Naive thymus-derived CD4-positive, alpha-beta T cell (primary cell): ENCODE results near the gene NKX3-2. TPM values are rescaled to one million over a fixed set of nuclear protein-coding genes. Genes with fewer than 3 reads are reported as not detected.
A peak's percentile ranks its signal among the peaks of the same experiment; 100 is the strongest.

Experiments
- ATAC-seq: fragments of 150-1000 bp; cut with Tn5 transposase; 2 replicates; pipeline ENCODE4 v1.10.0; 2021; ENCODE audit warnings: mild to moderate bottlenecking, moderate library complexity
- CTCF ChIA-PET: fragments of 350-600 bp; sonication (Branson Sonifier 250); formaldehyde crosslinking; loops from one replicate; lab custom pipeline; 2021; ENCODE audit warnings: antibody characterized with exemption; lab: Charles Lee
- POLR2A ChIA-PET: fragments of 350-600 bp; sonication (Branson Sonifier 250); formaldehyde crosslinking; loops from one replicate; lab custom pipeline; 2021; ENCODE audit warnings: antibody characterized with exemption, inconsistent platforms; lab: Charles Lee
- DNase-seq, 9 donors: peaks; one replicate each; pipeline versions ENCODE4 v3.0.0 to v3.0.0-alpha.2; 2020 to 2022; ENCODE audit warnings: mixed read lengths in 1 of 9
- H3K27ac ChIP-seq: one replicate; pipeline ENCODE4 v1.7.0; 2013; ENCODE audit warnings: mild to moderate bottlenecking, low read depth, low read length, moderate library complexity
- H3K27me3 ChIP-seq, 2 donors: one replicate each; pipeline ENCODE4 v1.7.0; 2013; ENCODE audit warnings: low read length in 2 of 2, mild to moderate bottlenecking in 2 of 2, moderate library complexity in 2 of 2; ENCODE audit not compliant: control insufficient read depth in 2 of 2, insufficient read depth in 2 of 2
- H3K36me3 ChIP-seq, 3 experiments: 1 replicate in 2 of 3; 2 replicates in 1 of 3; pipeline ENCODE4 v1.7.0; 2013; ENCODE audit warnings: low read length in 3 of 3, mild to moderate bottlenecking in 3 of 3, moderate library complexity in 1 of 3; ENCODE audit not compliant: insufficient read depth in 3 of 3, control insufficient read depth in 2 of 3
- H3K4me1 ChIP-seq, 2 donors: one replicate each; pipeline ENCODE4 v1.7.0; 2013; ENCODE audit warnings: low read length in 2 of 2, mild to moderate bottlenecking in 2 of 2, moderate library complexity in 1 of 2; ENCODE audit not compliant: control insufficient read depth in 2 of 2, insufficient read depth in 2 of 2
- H3K4me3 ChIP-seq: 2 replicates; pipeline ENCODE4 v1.7.0; 2013; ENCODE audit warnings: mild to moderate bottlenecking, low read length
- H3K9me3 ChIP-seq, 3 experiments: 1 replicate in 2 of 3; 2 replicates in 1 of 3; pipeline ENCODE4 v1.7.0; 2013; ENCODE audit warnings: low read length in 3 of 3; ENCODE audit not compliant: control insufficient read depth in 2 of 3
- H3K27ac Mint-ChIP-seq, 9 donors: one replicate each; pipeline ENCODE4 v1.8.0; 2020 to 2022; ENCODE audit warnings: mixed read lengths in 9 of 9, mild to moderate bottlenecking in 8 of 9, moderate library complexity in 5 of 9, inconsistent platforms in 2 of 9
- H3K27me3 Mint-ChIP-seq, 5 donors: one replicate each; pipeline ENCODE4 v1.8.0; 2021 to 2022; ENCODE audit warnings: mixed read lengths in 5 of 5, mild to moderate bottlenecking in 1 of 5
- H3K36me3 Mint-ChIP-seq, 5 donors: one replicate each; pipeline ENCODE4 v1.8.0; 2020 to 2022; ENCODE audit warnings: mixed read lengths in 5 of 5, mild to moderate bottlenecking in 3 of 5, inconsistent platforms in 1 of 5
- H3K4me1 Mint-ChIP-seq, 7 donors: one replicate each; pipeline ENCODE4 v1.8.0; 2020 to 2022; ENCODE audit warnings: mixed read lengths in 7 of 7, mild to moderate bottlenecking in 3 of 7, inconsistent platforms in 1 of 7
- H3K4me3 Mint-ChIP-seq, 10 donors: one replicate each; pipeline ENCODE4 v1.8.0; 2020 to 2022; ENCODE audit warnings: mild to moderate bottlenecking in 10 of 10, mixed read lengths in 10 of 10, moderate library complexity in 6 of 10, inconsistent platforms in 2 of 10
- H3K9me3 Mint-ChIP-seq, 11 donors: one replicate each; pipeline ENCODE4 v1.8.0; 2020 to 2022; ENCODE audit warnings: mixed read lengths in 11 of 11, mild to moderate bottlenecking in 4 of 11, inconsistent platforms in 1 of 11, moderate library complexity in 1 of 11
- intact Hi-C, 2 donors: fragments of 100-400 bp; cut with micrococcal nuclease; formaldehyde crosslinking; loops; one replicate each; pipeline ENCODE4 v1.15.1; 2023
- polyA plus RNA-seq, 2 donors: library from polyadenylated mRNA; unstranded; fragments of 300-500 nt; fragmentation: Illumina TruSeq; gene quantifications; one replicate each; pipeline ENCODE4 v1.2.3, GENCODE V29; 2021
- total RNA-seq, 6 experiments: library from RNA in 5 of 6; stranded (reverse) in 5 of 6; gene quantifications; 1 replicate in 5 of 6; 2 replicates in 1 of 6; pipeline ENCODE4 v1.2.3 and lab custom pipeline; 2021 to 2026

NKX3-2 gene
- total and polyA plus RNA-seq, 7 experiments from 2014 or later = not detected

- no peak for DNase-seq
- H3K27me3 ChIP-seq = peaks cover 23 to 73% of the 10 kb centered on the region in 2 donors
- POLR2A ChIA-PET = no interaction called here
- no peak overlapping the region for H3K27ac ChIP-seq
- Mint-ChIP-seq H3K36me3 (peaks cover 0 to 14% (median 2%) of the 10 kb centered on the region in 5 donors), H3K27ac (peak overlapping the region in 1 of 9 donors; percentile 83), H3K27me3 (peaks cover 79 to 94% (median 85%) of the 10 kb centered on the region in 5 donors), H3K4me3 (peak overlapping the region in 9 of 10 donors; percentile 17 to 80 (median 52)), H3K4me1 (peaks cover 11 to 57% (median 38%) of the 10 kb centered on the region in 7 donors), H3K9me3 (peaks cover 0 to 45% (median 14%) of the 10 kb centered on the region in 11 donors)
- H3K9me3 ChIP-seq = peaks cover 0 to 19% (median 0%) of the 10 kb centered on the region in 3 experiments
- H3K36me3 ChIP-seq = no peaks in the 10 kb centered on the region
- H3K4me3 ChIP-seq = no peak overlapping the region
- intact Hi-C loops = no loop called here
- no peak for ATAC-seq
- peaks cover 0 to 21% of the 10 kb centered on the region in 2 donors for H3K4me1 ChIP-seq
- CTCF ChIA-PET = no interaction called here
Measured at GRCh38 chr4:13539047-13539618, 5.2 kb downstream of the NKX3-2 start.

GRCh38 chr4:13538427-13538973 is 5.8 kb downstream of the NKX3-2 start:
- peaks cover 23 to 71% of the 10 kb centered on the region in 2 donors for H3K27me3 ChIP-seq
- H3K36me3 ChIP-seq = no peaks in the 10 kb centered on the region
- H3K4me1 ChIP-seq = peaks cover 0 to 21% of the 10 kb centered on the region in 2 donors
- ChIA-PET CTCF (no interaction called here), POLR2A (no interaction called here)
- H3K4me3 Mint-ChIP-seq = peak overlapping the region in 8 of 10 donors; percentile 3 to 61 (median 27)
- peaks cover 0 to 19% (median 0%) of the 10 kb centered on the region in 3 experiments for H3K9me3 ChIP-seq
- H3K36me3 Mint-ChIP-seq = peaks cover 0 to 14% (median 2%) of the 10 kb centered on the region in 5 donors
- intact Hi-C loops = no loop called here
- H3K27ac ChIP-seq = no peak overlapping the region
- H3K9me3 Mint-ChIP-seq = peaks cover 0 to 45% (median 14%) of the 10 kb centered on the region in 11 donors
- H3K4me3 ChIP-seq = no peak overlapping the region
- ATAC-seq (no peak), DNase-seq (no peak)
- peak overlapping the region in 2 of 9 donors; percentile 4 to 83 for H3K27ac Mint-ChIP-seq
- H3K4me1 Mint-ChIP-seq = peaks cover 11 to 55% (median 36%) of the 10 kb centered on the region in 7 donors
- H3K27me3 Mint-ChIP-seq = peaks cover 84 to 97% (median 89%) of the 10 kb centered on the region in 5 donors

- peaks cover 20 to 64% of the 10 kb centered on the region in 2 donors for H3K27me3 ChIP-seq
- ChIA-PET CTCF (no interaction called here), POLR2A (no interaction called here)
- H3K4me1 Mint-ChIP-seq = peaks cover 11 to 50% (median 31%) of the 10 kb centered on the region in 7 donors
- ATAC-seq = no peak
- H3K9me3 Mint-ChIP-seq = peaks cover 0 to 45% (median 14%) of the 10 kb centered on the region in 11 donors
- no peaks in the 10 kb centered on the region for H3K36me3 ChIP-seq
- H3K36me3 Mint-ChIP-seq = peaks cover 0 to 14% (median 2%) of the 10 kb centered on the region in 5 donors
- H3K27me3 Mint-ChIP-seq = peaks cover 81 to 96% (median 89%) of the 10 kb centered on the region in 5 donors
- no peak overlapping the region for H3K27ac ChIP-seq
- peaks cover 0 to 21% of the 10 kb centered on the region in 2 donors for H3K4me1 ChIP-seq
- H3K4me3 Mint-ChIP-seq = peak overlapping the region in 2 of 10 donors; percentile 34 to 61
- H3K4me3 ChIP-seq = no peak overlapping the region
- no peak for DNase-seq
- intact Hi-C loops = loop anchor here in 1 of 2 donors (1.0 kb wide), 1 partner anchor 7 kb away; no protein-coding TSS in a partner anchor
- H3K27ac Mint-ChIP-seq = no peak overlapping the region
- peaks cover 0 to 19% (median 0%) of the 10 kb centered on the region in 3 experiments for H3K9me3 ChIP-seq
Measured at GRCh38 chr4:13537832-13538177, 6.5 kb downstream of the NKX3-2 start.

- Histone ChIP-seq H3K4me3 (no peak overlapping the region), H3K4me1 (peaks cover 0 to 15% of the 10 kb centered on the region in 2 donors), H3K27me3 (peaks cover 20 to 69% of the 10 kb centered on the region in 2 donors), H3K36me3 (no peaks in the 10 kb centered on the region), H3K27ac (no peak overlapping the region), H3K9me3 (peaks cover 0 to 19% (median 0%) of the 10 kb centered on the region in 3 experiments)
- DNase-seq (no peak), ATAC-seq (no peak)
- intact Hi-C loops = loop anchor here in 1 of 2 donors (1.0 kb wide), 1 partner anchor 8 kb away; no protein-coding TSS in a partner anchor
- ChIA-PET POLR2A (no interaction called here), CTCF (no interaction called here)
- peaks cover 85 to 97% (median 90%) of the 10 kb centered on the region in 5 donors for H3K27me3 Mint-ChIP-seq
- peaks cover 0 to 45% (median 14%) of the 10 kb centered on the region in 11 donors for H3K9me3 Mint-ChIP-seq
- peaks cover 11 to 44% (median 27%) of the 10 kb centered on the region in 7 donors for H3K4me1 Mint-ChIP-seq
- H3K27ac Mint-ChIP-seq = peak overlapping the region in 3 of 9 donors; percentile 49 to 54 (median 53)
- H3K36me3 Mint-ChIP-seq = peaks cover 0 to 14% (median 2%) of the 10 kb centered on the region in 5 donors
- peak overlapping the region in 4 of 10 donors; percentile 21 to 61 (median 32) for H3K4me3 Mint-ChIP-seq
Measured at GRCh38 chr4:13537011-13537831, 7.1 kb downstream of the NKX3-2 start.

- no peak for ATAC-seq
- intact Hi-C loops = loop anchor here in 1 of 2 donors (1.0 kb wide), 1 partner anchor 9 kb away; no protein-coding TSS in a partner anchor
- Histone ChIP-seq H3K4me3 (no peak overlapping the region), H3K36me3 (no peaks in the 10 kb centered on the region), H3K9me3 (peaks cover 0 to 19% (median 0%) of the 10 kb centered on the region in 3 experiments), H3K27me3 (peaks cover 20 to 70% of the 10 kb centered on the region in 2 donors), H3K4me1 (peaks cover 0 to 11% of the 10 kb centered on the region in 2 donors), H3K27ac (no peak overlapping the region)
- peaks cover 86 to 97% (median 93%) of the 10 kb centered on the region in 5 donors for H3K27me3 Mint-ChIP-seq
- ChIA-PET POLR2A (no interaction called here), CTCF (no interaction called here)
- H3K36me3 Mint-ChIP-seq = peaks cover 0 to 14% (median 2%) of the 10 kb centered on the region in 5 donors
- peak overlapping the region in 4 of 9 donors; percentile 38 to 54 (median 51) for H3K27ac Mint-ChIP-seq
- no peak for DNase-seq
- peaks cover 11 to 41% (median 29%) of the 10 kb centered on the region in 7 donors for H3K4me1 Mint-ChIP-seq
- peak overlapping the region in 2 of 10 donors; percentile 4 to 29 for H3K4me3 Mint-ChIP-seq
- peaks cover 0 to 45% (median 14%) of the 10 kb centered on the region in 11 donors for H3K9me3 Mint-ChIP-seq
Measured at GRCh38 chr4:13536607-13537006, 7.7 kb downstream of the NKX3-2 start.

GRCh38 chr4:13535708-13536361 is 8.5 kb downstream of the NKX3-2 start:
- POLR2A ChIA-PET = no interaction called here
- CTCF ChIA-PET = no interaction called here
- no peak for DNase-seq
- Histone ChIP-seq H3K4me3 (no peak overlapping the region), H3K36me3 (no peaks in the 10 kb centered on the region), H3K27me3 (peaks cover 20 to 70% of the 10 kb centered on the region in 2 donors), H3K9me3 (peaks cover 0 to 19% (median 0%) of the 10 kb centered on the region in 3 experiments), H3K27ac (no peak overlapping the region), H3K4me1 (peaks cover 0 to 10% of the 10 kb centered on the region in 2 donors)
- no peak for ATAC-seq
- peaks cover 86 to 97% (median 93%) of the 10 kb centered on the region in 5 donors for H3K27me3 Mint-ChIP-seq
- peak overlapping the region in 1 of 10 donors; percentile 32 for H3K4me3 Mint-ChIP-seq
- peak overlapping the region in 1 of 9 donors; percentile 63 for H3K27ac Mint-ChIP-seq
- H3K36me3 Mint-ChIP-seq = peaks cover 0 to 14% (median 3%) of the 10 kb centered on the region in 5 donors
- peaks cover 0 to 44% (median 14%) of the 10 kb centered on the region in 11 donors for H3K9me3 Mint-ChIP-seq
- intact Hi-C loops = no loop called here
- peaks cover 11 to 39% (median 29%) of the 10 kb centered on the region in 7 donors for H3K4me1 Mint-ChIP-seq
